ENCODE measurements around the gene CNST.

CNST gene

GRCh38 chr1:246613096-246613758, 47.0 kb downstream of the CNST start:
- Histone ChIP-seq H3K27me3 (no peaks in the 10 kb centered on the region), H3K4me1 (no peaks in the 10 kb centered on the region), H3K9me3 (no peaks in the 10 kb centered on the region), H3K4me3 (ENCODE audit: low read depth, low read length) (no peak overlapping the region), H3K36me3 (no peaks in the 10 kb centered on the region)
- no peak for TF ChIP-seq CTCF (IDR thresholded peaks at IDR 0.05; ENCODE audit: low read depth, low read length)
- DNase-seq, result no peak

- H3K4me1 ChIP-seq, result no peaks in the 10 kb centered on the region
- H3K4me3 ChIP-seq (ENCODE audit: low read depth, low read length), result no peak overlapping the region
- no peaks in the 10 kb centered on the region for H3K27me3 ChIP-seq
- no peak for DNase-seq
- 0 out of 2 replicates have a peak, but pooled peaks cover 3% of the 10 kb centered on the region for H3K36me3 ChIP-seq
- no peaks in the 10 kb centered on the region for H3K9me3 ChIP-seq
- TF ChIP-seq CTCF (IDR thresholded peaks at IDR 0.05; ENCODE audit: low read depth, low read length), result no peak
Observed at GRCh38 chr1:246617156-246617555, 50.9 kb downstream of the CNST start.

- 0 out of 2 replicates have a peak, but pooled peaks cover 3% of the 10 kb centered on the region for H3K36me3 ChIP-seq
- no peaks in the 10 kb centered on the region for H3K9me3 ChIP-seq
- H3K4me3 ChIP-seq (ENCODE audit: low read depth, low read length), result no peak overlapping the region
- DNase-seq, result no peak
- no peaks in the 10 kb centered on the region for H3K4me1 ChIP-seq
- no peaks in the 10 kb centered on the region for H3K27me3 ChIP-seq
- no peak for TF ChIP-seq CTCF (IDR thresholded peaks at IDR 0.05; ENCODE audit: low read depth, low read length)
Observed at GRCh38 chr1:246617768-246618167, 51.5 kb downstream of the CNST start.

- TF ChIP-seq CTCF (IDR thresholded peaks at IDR 0.05; ENCODE audit: low read depth, low read length), result no peak
- Histone ChIP-seq H3K4me1 (no peaks in the 10 kb centered on the region), H3K36me3 (0 out of 2 replicates have a peak, but pooled peaks cover 4% of the 10 kb centered on the region), H3K4me3 (ENCODE audit: low read depth, low read length) (no peak overlapping the region), H3K9me3 (no peaks in the 10 kb centered on the region), H3K27me3 (no peaks in the 10 kb centered on the region)
- DNase-seq, result no peak
Observed at GRCh38 chr1:246618240-246618808, 52.1 kb downstream of the CNST start.

- Histone ChIP-seq H3K4me1 (no peaks in the 10 kb centered on the region), H3K36me3 (0 out of 2 replicates have a peak, but pooled peaks cover 5% of the 10 kb centered on the region), H3K27me3 (no peaks in the 10 kb centered on the region), H3K9me3 (no peaks in the 10 kb centered on the region), H3K4me3 (ENCODE audit: low read depth, low read length) (no peak overlapping the region)
- TF ChIP-seq CTCF (IDR thresholded peaks at IDR 0.05; ENCODE audit: low read depth, low read length), result no peak
- DNase-seq, result no peak
Observed at GRCh38 chr1:246622035-246622652, 55.9 kb downstream of the CNST start.

GRCh38 chr1:246624091-246624490, 57.8 kb downstream of the CNST start:
- DNase-seq, result no peak
- H3K27me3 ChIP-seq, result no peaks in the 10 kb centered on the region
- no peaks in the 10 kb centered on the region for H3K4me1 ChIP-seq
- no peak for TF ChIP-seq CTCF (IDR thresholded peaks at IDR 0.05; ENCODE audit: low read depth, low read length)
- no peaks in the 10 kb centered on the region for H3K9me3 ChIP-seq
- 0 out of 2 replicates have a peak, but pooled peaks cover 5% of the 10 kb centered on the region for H3K36me3 ChIP-seq
- H3K4me3 ChIP-seq (ENCODE audit: low read depth, low read length), result no peak overlapping the region
